Gastrocnemius medialis (tissue), 4 donors: ENCODE data around the gene RIN3.

ENCODE experiments used
- POLR2A ChIP-seq, 2 donors: fragments of 450-650 bp; IDR thresholded peaks; one replicate each; pipeline ENCODE4 v1.6.1; 2017; ENCODE audit warnings: antibody characterized with exemption in 2 of 2, mild to moderate bottlenecking in 2 of 2, moderate library complexity in 2 of 2
- TF ChIP-seq, protein P1 (sequence below), 5 experiments: fragments of 450-650 bp in 3 of 5; fragments of 200-600 bp in 2 of 5; sonication (generic) in 2 of 5; IDR thresholded peaks in 4 of 5; conservative IDR thresholded peaks in 1 of 5; 1 replicate in 4 of 5; 2 replicates in 1 of 5; pipeline ENCODE4 v1.5.1; 2016 to 2019; ENCODE audit warnings: antibody characterized with exemption in 5 of 5, mild to moderate bottlenecking in 3 of 5, moderate library complexity in 3 of 5

- peak in 1 of 2 donors; percentile 19 for TF ChIP-seq POLR2A (IDR thresholded peaks at IDR 0.05)
- TF ChIP-seq, protein P1, sequence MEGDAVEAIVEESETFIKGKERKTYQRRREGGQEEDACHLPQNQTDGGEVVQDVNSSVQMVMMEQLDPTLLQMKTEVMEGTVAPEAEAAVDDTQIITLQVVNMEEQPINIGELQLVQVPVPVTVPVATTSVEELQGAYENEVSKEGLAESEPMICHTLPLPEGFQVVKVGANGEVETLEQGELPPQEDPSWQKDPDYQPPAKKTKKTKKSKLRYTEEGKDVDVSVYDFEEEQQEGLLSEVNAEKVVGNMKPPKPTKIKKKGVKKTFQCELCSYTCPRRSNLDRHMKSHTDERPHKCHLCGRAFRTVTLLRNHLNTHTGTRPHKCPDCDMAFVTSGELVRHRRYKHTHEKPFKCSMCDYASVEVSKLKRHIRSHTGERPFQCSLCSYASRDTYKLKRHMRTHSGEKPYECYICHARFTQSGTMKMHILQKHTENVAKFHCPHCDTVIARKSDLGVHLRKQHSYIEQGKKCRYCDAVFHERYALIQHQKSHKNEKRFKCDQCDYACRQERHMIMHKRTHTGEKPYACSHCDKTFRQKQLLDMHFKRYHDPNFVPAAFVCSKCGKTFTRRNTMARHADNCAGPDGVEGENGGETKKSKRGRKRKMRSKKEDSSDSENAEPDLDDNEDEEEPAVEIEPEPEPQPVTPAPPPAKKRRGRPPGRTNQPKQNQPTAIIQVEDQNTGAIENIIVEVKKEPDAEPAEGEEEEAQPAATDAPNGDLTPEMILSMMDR (IDR thresholded peaks at IDR 0.05 in 4 of 5, conservative IDR thresholded peaks at IDR 0.05 in 1 of 5), result no peak
Measured at GRCh38 chr14:92665661-92666110, 152.1 kb downstream of the RIN3 start.
